GM04503 (cell line): ENCODE measurements around the gene SLC47A2.
A peak's percentile ranks its signal among the peaks of the same experiment; 100 is the strongest.

Experiments used
- DNase-seq: peaks from one replicate; pipeline ENCODE4 v3.0.0-alpha.2; 2012; ENCODE audit warnings: low read depth

The SLC47A2 gene

DNA sequence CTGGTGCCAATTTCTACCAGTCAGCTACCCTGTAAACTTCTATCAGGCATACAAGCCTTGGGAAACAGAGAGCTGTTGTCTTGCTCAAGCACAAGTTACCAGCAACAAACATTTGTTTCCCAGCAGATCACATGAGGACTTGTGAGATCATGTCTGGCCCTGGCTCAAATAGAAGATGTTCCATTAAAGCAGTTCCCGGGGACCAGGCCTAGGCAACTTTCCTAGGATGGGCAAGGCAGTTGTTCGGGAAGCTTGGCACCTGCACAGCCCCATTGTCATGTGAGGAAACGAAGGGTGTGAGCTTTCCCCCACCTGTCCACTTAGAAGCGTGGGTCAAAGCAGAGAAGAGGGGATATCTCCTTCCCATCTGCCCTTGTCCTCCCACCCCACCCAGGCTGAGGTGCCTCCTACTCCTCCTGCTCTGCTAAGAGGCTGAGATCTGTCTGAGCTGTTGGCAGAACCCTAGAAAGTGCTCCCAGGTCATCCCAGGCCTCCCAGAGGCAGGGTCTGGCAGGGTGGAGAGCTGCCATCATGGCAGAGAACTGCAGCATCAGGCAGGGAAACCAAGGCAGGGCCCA, 11.2 kb upstream of the SLC47A2 start:
- peak; percentile 94 for DNase-seq

DNA sequence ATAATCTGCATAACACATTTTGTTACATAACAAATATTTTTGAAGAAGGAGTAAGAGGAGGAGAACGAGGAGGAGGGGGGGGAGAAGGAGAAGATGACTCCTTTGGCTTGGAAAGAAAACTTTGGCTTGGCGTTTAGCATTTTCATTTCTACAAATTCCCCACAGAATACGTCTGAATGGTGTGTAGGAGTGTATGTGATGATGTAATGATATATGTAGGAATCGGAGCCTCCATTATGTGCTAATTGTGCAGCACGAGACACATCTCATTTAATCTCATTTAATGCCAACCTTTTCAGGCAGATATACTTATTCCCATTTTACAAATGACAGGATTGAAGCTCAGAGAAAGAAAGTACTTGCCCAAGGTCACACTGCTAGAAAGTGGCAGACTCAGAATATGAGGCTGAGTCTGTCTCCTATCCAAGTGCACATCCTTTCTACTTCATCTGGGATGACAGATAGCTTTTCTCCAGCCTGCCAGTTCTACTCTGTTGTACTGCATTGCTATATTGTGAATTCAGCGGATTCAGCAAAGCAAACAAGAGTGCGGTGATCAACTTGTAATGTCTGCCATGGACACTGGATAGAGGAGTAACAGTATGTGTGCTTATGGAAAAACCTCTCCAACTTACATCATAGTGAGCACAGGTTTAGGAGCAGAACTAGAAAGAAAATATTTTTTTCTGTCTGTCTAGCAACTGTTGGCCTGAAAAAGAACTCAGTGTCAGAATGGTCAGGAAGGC, 10.4 kb upstream of the SLC47A2 start:
- no peak for DNase-seq

DNA sequence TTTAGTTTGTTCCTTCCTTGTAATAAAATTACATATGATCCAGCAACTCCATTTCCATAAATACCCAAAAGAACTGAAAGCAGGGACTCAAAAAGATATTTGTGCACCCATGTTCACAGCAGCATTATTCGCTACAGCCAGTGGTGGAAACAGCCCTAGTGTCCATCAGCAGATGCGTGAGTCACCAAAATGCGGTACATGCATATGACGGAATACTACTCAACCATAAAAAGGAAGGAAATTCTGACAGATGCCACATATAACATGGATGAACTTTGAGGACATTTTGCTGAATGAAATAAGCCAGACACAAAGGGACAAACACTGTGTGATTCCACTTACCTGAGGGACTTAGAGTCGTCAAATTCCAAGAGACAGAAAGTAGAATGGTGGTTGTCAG, 9.1 kb upstream of the SLC47A2 start:
- no peak for DNase-seq

DNA sequence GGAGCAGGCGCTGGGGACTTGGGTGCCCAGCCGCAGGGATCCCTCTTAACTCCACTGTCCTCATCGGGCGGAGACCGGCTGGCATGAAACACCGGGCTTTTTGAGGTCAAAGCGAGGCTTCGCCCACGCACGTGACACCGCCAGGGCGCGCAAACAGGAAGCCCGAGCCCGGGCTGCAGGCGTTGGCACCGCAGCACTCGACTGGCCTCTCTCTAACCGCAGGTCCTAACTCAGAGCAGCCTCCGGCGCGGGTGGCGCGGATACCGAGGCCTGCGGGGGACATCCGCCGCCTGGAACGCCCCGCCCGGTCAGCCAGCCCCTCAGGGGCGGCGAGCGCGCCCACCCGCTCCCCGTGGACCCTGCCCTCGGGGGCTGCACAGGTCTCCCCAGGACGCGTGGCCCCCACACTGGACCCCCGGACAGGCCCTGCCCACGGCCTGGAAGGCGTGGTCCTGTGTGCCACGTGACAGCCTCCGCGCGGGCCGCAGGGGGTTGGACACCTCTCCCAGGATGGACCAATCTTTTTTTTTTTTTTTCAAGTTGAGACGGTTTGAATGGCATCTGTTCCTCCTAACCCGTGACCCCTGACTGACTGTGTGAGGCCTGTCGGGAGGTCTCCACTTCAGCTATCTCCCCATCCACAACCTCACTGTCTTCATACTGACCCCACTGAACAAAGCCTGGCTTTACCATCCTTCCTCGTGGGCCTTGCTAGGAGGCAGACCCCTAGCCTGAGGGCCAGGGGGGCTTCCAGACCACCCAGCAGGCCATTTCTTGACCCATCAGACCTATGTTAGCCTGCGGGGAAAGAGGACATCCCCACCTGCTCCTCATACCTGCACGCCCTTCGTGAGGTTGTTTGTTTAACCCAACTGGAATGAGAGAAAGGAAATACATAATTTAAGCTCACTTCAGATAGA, 8.4 kb upstream of the SLC47A2 start:
- DNase-seq, result no peak

DNA sequence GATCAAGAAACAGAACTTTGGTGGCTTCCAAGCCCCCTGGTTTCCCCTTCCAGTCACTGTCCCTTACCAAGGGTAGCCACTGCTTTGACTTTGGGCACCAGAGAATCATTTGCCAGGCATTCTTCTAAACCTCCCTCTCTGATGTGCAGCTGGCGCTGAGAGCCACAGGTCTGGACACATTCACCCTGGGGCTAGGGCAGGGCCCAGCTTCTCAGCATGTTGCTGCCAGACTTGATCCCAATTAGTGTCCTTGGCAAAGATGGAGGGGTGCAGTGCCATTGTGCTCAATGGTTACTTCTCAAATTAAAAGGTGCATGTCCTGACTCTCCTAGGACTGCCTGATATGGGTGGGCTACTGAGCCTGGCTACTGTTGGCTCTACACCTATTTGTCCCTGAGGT, 7.6 kb upstream of the SLC47A2 start:
- no peak for DNase-seq

DNA sequence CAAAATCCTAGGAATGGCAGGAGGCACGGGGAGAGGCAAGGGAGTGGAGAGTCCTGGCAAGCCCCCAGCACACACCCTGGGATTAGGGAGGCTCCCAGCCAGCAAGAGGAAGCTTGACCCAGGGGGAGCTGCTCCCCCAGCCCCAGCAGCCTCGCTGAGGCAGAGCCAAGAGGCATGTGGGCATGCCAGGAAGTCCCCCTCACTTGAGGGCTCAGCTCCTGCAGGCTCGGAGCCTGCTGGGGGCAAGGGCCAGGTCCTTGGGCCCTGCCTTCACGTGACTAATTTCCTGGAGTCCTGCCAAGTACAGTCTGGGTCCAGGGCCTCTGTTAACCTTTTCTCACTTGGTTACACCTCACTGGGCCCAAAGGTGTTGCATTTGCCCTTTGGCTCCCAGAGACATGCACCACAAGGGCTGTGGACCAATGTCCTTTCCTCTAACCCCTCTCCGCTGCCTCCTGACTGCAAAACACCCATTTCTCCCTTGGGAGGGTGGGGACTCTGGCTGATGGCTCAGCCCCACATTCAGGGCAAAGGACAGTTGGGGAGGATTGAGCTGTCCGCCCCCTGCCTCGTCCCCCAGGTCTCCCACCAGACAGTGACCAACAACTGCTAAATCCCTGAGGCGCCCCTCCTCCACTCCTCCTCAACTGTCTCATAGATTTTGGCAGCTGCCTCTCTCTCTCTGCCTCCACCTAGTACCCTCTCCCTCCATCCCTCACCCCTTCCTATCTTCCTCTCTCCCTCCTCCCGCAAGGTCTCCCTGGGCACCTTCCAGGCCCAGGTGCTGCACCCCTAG, 4.4 kb upstream of the SLC47A2 start:
- DNase-seq, result no peak

DNA sequence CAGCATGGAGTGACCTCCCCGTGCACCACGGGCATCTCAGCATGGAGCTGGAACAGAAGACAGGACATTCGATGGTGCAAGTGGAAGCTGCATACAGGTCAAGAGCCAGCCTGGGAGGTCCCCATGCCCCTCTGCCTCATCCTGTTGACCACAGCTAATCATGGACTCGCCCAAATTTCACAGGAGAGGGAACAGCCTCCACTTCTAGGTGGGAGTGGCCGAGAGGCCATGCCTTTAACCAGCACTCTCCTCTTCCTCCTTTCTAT, 3.8 kb upstream of the SLC47A2 start:
- no peak for DNase-seq

DNA sequence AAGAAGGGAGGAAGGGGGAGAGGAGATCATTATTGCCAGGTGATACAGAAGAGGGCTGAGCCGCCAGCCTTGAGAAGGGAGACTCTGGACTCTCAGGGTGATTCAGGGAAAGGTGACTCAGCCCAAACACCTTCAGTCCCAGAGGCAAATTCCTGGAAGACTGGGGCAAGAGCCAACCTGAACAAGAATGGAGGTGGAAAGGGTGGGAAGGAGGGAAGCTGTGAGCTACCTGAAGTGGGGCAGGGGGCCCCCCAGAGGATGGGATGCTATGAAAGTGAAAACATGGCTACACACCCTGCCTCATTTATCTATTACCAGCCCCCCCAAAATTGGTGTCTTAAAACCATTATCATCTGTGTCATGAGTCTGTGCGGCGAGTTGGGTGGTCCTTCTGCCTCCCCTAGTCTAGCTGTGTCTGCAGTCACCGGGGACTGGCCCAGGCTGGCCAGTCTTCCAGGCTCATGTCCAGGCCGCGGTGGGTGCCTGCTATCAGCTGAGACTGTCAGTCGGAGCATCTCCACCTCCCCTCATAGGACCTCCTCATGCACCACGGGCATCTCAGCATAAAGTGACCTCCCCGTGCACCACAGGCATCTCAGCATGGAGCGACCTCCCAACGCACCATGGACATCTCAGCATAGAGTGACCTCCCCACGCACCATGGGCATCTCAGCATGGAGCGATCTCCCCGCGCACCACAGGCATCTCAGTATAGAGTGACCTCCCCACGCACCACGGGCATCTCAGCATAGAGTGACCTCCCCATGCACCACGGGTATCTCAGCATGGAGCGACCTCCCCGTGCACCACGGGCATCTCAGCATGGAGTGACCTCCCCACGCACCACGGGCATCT, 3.2 kb upstream of the SLC47A2 start:
- no peak for DNase-seq

DNA sequence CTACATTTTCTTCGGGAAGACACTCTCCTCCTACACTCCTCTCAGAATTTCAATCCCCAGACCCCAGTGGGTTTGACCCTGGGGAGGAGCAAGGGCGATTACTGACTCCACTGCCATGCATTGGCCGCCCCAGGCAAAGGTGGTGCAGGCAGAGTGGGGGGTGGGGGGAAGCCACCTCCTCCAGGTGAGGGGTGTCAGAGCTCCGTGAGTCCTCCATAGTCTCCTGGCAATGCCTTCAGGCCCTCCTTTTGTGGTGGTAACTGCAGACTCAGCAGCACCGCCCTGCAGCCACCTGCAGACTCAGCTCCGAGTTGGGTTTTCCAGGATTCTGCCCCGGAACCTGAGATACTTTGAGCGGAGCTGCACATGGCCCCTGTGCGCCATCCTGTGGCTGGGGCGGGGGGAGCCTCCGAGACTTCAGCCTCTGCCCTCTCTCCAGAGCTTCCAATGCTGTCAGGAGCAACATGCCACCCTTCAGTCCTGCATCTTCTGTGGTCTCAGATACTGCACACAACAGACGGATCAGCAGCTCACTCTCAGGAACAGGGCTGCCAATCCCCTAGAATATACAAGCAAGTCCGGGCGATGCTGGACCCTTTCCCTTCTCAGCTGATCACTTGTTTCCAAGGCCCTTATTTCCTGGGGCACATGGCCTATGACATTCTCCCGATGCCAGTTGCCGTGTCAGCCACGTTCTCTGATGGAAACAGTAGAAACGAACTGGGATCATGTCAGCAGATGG, 2.4 kb upstream of the SLC47A2 start:
- DNase-seq, result no peak

DNA sequence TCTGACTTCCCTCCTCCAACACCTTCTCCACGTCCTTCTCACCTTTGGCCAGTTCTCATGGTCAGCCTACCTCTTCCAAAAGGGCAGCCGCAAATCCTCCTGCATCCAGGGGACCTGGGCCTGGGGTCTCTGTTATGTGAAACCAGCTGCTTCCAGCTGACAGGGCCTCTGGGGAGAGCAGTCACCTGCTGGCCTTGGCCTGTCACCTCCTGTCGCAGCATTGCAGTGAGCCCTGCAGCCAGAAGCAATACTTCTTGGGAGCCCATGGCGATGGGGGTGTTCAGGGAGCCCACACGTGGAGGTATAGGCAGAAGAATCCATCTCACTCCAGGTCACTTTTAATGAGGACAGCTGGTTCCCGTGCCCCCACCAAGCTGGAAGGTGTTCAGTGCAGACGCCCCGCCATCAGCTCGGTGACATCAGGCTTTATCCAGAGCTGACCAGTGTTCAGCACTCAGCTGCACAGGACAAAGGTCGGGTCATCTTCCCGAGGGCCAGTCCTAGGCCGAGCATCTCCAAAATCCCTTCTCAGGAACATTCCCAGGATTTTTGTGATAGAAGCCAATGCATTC, 1.7 kb upstream of the SLC47A2 start:
- no peak for DNase-seq

DNA sequence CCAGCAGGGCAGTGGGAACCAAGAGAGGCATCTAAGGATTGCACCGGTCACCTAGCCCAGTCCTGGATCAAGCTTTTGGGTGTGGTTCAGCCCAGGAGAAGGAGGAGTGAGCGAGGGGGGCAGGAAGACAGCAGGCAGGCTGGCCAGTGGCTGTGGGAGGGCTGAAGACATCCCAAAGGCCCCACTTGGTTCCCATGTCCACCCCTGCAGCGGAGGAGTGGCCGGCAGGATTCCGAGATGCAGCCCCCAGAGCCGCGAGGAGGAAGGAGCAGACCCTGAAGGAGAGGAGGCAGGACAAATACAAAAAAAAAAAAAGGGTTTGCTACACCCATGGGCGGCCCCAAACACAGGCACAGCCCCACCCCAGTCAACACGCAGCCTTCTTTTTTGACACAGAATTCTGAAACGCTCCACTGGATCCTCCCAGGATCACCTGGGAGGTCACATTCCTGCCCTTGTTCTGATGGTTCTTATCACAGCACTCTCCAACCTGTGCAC, 1.1 kb upstream of the SLC47A2 start:
- no peak for DNase-seq

DNA sequence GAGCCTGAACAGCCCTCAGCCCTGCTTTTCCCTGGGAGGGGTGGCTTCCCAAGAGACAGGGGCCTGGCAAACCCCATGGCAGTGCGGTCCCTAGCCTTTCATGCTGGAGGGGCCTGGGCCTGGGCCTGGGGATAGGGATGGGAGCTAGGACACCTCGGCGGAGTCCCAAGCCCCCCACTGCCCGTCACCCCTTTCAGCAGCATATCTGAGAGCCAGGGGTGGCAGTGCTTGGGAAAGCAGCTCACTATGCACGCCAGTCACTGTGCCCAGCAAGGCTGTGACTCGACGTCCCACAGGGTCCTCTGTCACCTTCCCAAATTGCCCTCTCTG, 612 bp upstream of the SLC47A2 start:
- no peak for DNase-seq

DNA sequence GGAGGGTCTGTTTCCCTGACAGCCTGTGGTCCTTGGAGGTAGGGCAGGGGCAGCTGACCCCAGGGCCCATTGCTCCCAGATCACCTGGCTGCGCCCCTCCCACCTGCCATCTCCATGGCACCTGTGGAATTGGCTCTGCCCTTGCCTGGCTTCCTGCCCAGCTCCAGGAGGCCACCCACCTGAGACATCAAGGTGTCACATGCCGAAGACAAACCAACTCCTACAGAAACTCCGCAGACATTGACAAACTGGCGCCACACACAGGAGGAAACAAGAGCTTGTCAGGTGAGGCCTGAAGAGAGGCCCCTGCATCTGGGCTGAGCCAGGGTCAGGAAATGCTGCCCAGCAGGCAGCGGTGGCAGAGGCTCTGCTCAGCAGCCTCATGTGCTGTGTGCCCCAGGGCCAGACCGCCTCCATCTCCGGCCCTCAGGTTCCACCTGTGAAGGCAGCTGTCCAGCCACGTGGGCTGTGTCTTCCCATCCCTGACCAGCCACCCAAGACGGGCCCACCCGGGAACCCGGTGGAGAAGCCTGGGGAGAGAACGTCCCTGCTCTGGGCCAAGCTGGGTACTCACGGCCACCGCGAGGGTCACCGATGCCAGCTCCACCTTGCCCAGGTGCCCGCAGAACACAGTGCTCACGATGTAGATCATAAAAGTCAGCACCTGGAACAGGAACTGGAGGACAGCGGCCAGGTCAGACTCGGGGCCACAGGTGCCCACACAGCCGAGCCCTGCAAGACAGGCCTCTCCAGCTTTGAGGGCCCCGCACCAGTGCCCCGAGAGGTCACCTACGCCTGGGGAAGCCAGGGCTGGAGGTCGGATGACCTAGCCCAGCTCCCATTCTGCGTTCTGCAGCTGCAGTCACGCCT, 1.6 kb downstream of the SLC47A2 start:
- no peak for DNase-seq

DNA sequence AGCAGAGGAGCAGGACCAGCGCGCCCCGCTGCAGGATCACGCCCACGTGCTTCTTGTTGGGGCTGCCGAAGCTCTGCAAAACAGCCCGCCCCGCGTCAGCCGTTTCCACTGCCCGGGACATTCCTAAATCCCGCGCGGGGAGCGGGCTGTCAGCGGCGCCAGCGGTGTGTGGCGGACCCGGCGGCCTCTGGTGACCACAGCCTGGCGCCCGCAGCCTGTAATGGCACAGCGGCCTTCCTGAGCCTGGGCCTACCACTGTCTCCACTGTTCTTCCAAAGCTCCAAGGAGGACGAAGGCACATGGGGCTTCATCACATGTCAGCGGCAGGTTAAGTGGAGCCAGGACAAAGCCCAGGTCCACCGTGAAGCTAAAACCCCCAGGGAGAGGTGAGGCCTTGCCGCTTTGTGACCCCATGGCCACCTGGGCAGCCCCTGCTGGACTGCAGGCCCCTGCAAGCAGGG, 2.5 kb downstream of the SLC47A2 start:
- no peak for DNase-seq

DNA sequence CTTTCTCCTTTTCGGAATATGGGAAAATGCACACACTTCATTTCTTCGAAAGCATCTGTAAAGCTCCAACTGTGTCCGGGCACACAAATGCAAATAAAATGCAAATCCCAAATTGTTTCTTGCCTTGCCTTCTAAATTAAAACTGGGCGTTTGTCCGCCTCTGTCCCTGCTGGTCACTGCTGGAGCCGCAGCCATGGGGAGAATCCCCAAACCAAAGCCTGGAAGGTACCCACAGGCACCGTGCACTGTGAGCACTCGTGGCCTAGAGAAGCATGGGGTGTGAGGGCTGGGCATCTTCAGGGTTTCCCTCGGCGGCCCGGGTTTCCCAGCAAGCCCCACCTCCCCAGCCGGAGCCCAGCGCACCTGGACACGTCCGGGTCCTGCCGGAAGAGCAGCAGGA, 2.9 kb downstream of the SLC47A2 start:
- DNase-seq, result no peak

DNA sequence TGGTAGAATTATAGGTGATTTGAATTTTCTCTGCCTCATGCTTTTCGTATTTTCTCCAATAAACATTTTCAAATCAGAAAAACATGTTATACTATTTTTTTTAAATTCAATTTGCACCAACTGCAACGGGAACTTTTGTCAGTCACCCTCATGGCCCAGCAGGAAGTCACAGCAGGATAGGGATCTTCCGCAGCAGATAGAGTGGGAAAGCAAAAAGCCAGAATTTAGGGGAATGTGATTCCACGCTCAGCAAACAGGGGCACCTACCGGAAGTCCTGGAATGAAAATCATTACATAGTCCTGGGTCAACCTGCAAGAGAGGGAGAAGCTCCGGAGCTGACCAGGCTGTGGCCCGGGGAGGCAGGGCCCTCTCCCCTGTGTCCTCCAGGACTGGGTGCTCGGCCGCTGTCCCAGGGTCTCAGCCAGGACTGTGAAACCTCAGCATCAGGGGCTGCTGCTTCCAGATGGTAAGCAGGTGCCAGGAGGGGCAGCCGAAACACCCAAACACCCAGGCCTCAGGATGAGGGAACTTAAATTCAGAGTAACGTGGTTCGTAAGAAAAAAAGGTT, 3.9 kb downstream of the SLC47A2 start:
- DNase-seq, result no peak

DNA sequence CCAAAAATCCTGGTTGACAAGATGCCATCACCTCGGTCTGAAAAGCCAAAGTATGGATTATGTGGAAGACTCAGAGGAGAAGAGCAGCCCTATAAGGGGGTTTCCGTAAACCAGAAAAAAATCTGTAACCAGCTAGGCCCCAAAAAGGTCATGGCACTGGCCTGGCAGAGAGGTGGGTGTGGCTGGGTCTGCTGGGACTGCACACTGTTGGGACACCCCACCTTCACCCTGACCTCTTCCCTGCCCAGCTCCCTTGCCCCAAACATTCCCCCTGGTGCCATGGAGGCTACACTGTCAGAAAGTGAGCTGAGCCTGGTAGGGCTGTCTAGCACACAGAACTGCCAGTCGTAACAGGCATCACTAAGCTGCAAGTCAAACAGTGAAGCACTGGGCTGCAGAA, 6.5 kb downstream of the SLC47A2 start:
- no peak for DNase-seq

DNA sequence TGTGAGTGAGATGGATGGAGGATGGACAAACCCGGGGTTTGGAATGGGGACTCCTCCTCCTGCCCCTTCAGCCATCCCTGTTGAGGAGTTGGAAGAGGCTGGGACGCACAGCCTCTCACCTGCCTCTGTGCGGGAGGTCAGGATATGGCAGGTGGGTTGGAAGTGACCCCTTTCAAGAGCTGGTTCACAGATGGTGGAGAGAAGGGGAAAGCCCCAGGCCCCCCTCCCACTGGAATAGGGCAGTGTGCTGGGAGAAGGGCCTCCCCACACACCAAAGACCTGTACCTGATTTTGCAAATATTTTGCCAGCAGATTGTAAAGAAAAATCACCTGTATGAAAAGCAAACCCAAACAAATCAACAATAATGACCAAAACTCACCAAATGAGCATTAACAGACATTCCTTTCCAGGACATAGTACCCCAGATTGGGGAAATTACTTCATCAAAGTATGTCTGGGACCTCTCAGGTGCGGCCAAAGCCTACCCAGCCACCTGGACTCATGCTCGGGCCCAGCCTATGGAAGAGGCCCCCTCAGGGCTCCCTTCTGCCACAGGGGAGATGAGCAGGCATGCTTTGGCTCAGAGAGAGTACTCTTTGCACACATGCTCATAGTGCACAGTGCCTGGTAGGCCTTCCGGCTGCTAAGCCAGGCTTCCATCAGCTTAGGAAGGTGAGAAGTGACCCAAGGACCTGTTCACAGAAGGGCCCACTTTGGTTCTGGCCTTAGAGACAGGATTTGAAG, 7.8 kb downstream of the SLC47A2 start:
- no peak for DNase-seq
